GM19238 (cell line): ENCODE measurements around the gene GPR68.
"Not testable (repeated sequence)": the region's sequence is repeated elsewhere in the genome, so short reads cannot be mapped to it uniquely, and the experiment has no call there.

ENCODE experiments used
- DNase-seq: peaks from one replicate; pipeline ENCODE4 v3.0.0; 2011; ENCODE audit warnings: low spot score; ENCODE audit not compliant: insufficient read length

The GPR68 gene

DNA sequence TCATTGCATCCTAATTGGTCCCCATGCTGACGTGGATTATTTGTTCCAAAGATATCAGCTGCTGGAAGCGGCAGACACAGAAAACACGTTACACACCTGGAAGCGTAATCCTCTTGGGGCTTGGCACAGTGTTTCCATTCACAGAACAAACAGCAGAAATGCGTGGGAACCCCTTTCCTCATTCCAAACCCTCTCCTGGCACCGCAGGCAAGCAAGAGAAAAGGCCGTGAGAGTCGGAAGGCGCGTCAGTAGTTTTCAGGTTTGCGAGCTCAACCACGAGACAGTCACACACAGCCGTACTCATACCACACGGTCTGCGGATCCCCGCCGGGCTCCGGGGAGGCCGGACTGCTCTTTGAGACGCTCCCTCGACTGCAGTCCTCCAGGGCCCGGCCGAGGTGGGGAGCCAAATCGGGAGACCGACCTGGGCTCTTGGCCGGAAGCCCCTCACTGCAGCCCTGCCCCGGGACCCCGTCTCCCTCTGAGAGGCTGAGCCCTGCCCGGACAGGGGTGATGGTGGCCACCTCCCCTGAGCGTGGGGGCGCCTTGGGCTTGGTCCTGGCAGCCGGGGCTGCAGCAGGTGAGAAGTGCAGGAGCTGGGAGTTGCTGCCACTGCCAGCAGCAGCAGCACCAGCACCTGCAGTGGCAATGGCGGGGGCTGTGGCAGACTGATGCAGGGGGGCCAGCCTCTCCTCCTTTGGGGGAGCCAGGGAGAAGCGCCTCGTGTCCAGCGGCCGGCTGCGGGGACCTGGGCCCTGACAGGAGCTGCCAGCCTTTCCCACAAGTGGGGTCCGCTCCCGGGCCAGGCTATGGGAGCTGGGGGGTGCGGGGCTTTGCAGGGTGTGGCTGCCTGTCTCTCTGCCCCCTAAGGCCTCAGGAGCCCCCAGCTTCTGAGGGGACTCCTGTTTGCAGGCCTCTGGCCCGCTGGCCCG is 28.1 kb upstream of the GPR68 start:
- no peak for DNase-seq

GRCh38 chr14:91271639-91272038 is 27.1 kb upstream of the GPR68 start:
- DNase-seq: no peak

GRCh38 chr14:91270619-91271018 is 26.1 kb upstream of the GPR68 start:
- DNase-seq: no peak

DNA sequence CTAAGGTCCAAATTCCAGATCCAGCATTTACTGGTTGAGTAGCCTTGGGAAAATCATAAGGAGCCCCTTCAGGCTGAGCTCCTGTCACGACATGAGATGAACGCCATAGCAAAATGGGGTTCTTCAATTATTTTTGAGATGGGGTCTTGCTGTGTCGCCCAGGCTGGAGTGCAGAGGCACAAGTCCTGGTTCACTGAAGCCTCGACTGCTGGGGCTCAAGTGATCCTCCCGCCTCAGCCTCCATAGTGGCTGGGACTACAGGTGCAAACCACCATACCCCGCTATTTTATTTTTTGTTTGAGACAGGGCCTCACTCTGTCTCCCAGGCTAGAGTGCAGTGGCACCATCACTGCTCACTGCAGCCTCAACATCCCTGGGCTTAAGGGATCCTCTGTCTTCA is 25.7 kb upstream of the GPR68 start:
- no peak for DNase-seq

- DNase-seq: no peak
These were observed 24.8 kb upstream of the GPR68 start for GRCh38 chr14:91269076-91269991.

DNA sequence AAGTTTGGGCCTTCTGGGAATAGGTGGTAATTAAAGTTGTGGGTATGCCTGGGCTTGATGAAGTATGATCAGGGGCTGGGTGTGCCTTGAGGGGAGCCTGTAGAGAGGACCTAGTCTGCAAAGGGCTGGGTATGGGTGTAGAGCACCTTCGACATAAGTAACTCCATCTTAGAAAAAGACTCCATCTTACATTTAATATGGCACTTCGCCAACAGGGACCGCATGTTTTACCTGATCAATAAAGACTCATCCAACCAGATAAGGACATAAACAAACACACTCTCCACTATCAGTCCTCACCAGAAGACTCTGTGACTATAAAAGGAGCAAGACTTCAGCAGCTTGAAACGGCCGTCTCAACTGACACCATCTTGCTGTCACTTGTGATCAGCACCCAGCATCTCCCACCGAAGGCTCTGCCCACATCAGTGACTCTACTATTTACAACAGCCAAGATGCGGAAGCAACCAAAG is 23.5 kb upstream of the GPR68 start:
- DNase-seq: no peak

- not testable (repeated sequence) for DNase-seq
These were observed 21.8 kb upstream of the GPR68 start for GRCh38 chr14:91266276-91266675.

- DNase-seq: no peak
These were observed 20.9 kb upstream of the GPR68 start for GRCh38 chr14:91265404-91265803.

DNA sequence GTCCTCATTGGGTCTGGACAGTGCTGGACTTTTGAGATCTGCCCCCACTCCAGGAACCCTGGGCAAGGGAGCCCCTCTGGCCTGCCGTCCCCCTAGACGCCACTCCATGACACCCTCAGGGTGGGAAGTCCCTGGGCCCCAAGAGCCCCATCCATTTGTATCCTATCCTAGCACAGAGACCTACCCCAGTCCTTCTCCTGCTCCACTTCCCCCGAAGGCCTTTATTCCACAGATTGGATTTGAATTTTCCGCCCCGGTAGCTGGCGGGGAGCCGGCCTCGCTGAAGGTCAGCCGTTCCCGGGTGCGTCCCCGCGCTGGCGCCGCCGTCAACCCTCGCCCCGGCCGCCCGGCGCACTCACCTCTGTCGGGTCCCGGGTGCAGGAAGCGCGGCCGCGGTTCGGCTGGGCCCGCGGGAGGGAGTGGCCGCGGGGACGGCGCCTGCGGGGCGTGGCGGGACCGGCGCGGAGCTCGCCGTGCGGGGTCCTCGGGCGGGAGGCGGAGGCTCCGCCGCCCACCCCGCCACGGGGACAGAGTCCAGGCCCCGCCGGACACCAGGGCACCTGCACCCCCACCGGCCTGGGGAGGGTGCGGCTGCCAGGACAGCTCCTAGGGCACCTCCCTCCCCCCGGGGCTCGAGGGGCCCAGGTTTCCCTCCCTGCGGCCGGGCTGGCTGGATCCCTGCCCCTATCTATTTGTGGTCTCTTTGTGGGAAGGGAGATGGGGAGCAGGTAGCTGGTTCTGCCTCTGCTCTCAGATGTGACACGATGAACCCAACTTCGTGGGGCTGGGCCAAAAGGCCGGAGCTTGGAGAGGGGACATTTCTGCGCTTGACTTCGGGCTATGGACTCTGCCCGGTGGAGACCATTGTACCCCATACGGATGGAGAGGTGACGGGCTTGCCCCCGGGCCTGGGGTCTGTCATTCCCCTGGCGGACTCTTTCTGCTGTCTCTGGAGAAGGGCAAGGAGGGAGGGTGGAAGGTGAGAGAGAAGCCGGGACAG is 19.9 kb upstream of the GPR68 start:
- no peak for DNase-seq

DNA sequence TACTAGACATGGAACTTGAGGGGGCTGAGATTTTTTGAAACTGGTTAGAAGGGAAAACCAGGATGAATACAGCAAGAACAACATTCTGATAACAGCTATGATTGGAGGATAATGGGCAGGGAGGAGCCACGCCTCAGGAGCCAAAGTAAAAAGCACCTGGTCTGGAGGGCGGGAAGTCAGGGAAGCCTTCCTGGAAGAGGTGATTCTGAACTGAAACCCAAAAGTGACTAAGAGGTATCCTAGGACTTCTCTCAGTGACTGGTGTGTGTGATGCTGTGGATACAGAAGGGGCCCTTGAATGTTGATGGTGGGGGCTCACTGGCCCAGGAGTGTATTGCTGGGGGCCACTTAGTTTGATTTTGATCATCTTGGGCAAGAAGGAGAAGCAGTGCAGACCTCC is 18.8 kb upstream of the GPR68 start:
- DNase-seq: no peak

DNA sequence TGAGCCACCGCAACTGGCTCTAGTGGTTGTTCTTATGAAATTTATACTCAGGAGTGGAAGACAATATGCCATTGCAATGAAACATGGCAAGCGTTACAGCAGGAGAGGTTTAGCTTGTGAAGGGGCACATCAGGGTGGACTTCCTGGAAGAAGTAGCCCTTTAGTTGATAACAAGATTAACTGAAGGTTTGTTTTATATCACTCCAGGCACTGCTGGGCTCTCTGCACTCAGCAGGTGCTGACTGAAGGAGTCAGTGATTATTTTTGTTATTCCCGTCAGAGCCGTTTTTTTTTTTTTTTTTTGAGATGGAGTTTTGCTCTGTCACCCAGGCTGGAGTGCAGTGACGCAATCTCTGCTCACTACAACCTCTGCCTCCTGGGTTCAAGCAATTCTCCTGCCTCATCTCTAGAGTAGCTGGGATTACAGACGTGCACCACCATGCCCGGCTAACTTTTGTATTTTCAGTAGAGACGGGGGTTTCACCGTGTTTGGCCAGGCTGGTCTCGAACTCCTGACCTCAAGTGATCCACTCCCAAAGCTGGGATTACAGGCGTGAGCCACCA is 17.6 kb upstream of the GPR68 start:
- DNase-seq: no peak

- DNase-seq: no peak
These were observed 16.6 kb upstream of the GPR68 start for GRCh38 chr14:91261115-91261514.

DNA sequence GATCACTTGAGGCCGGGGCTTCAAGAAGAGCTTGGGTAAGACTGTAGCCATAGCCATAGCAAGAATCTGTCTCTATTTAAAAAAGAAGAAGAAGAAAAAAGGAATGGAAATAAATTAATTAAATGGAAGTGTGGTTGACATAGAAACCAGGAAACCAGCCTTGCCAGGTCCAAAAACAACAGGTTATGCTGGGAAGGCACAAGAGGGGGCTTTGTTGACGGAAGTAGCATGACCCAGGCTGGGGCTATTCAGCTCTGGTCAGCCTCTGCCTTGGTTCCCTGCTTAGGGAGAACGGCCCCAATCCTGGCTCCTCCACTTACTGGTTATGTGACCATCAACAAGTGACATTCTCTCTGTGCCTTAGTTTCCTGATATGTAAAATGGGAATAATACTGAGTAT is 14.4 kb upstream of the GPR68 start:
- no peak for DNase-seq

DNA sequence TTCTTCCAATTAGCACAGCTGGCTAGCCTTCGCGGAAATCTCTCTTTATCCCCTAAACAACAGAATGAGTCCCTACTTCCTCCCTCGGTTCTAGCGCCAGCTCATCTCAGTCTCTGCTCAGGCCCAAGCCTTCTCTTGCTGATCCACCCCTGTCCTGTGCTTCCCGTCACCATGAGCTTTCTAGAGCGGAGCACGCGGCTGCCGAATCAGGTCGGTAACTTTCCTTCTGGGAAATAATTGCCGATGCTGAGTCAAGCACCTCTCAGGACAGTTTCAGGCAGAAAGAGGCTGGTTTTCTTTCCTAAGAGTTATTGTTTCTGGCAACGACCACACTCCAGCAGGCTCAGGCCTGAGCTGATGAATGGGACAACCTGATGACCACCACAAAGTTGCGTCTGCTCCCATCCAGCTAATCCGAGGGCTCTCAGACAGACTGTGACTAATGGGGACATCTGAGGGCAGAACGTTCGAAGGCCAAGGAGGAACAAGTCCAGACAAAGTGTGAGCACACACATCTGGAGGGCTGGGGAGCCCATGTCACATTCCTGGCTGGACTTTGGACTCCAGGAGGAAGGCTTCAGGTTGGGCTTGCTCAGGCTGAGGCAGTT is 13.6 kb upstream of the GPR68 start:
- no peak for DNase-seq

DNA sequence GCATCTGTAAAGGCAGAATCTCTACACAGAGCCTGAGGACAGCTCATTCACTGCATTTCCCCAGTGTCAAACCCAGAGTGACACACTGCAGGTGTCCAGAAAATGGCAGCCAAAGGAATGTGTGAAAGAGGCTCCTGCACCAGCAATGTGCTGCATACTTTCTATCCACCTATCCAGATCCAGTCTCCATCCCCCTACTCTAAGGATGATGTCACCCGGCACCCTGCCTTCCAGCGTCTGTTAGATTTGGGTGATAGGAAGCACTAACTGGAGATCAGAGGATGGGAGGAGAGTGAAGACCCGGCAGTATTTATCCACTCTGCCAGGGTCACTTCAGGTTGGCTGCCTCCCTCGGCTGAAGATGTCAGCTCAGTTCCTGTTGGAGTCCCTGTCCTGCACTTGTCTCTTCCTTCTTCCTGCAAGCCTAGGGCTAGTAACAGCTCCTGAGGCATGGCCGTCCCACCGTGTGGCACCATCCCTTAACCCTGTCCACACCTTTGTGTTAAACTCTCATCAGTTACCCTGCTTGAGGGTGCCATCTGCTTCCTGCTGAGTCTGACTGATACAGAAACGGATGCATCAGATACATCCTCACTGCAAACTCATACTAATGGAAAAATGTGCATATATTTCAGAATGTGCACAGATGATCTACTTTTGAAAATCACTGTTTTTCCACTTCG is 13.0 kb upstream of the GPR68 start:
- no peak for DNase-seq

DNA sequence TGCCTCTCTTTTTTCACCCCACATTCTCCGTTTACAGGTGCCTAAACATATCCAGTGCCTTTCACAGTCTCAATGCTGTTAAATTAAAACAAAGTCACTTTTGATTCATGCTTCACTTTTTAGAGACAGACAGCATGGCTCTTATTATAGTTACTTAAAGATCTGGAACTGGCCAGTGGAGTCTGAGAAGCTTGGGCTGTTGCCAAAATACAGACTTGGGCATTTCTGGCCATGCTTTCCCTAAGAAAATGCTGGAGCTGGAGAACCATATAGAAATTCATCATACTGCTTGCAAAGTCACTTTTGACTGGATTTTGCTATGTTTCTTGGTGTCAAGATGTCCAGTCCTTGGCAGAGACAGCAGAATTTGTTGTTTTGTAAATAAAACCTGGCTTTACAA is 12.2 kb upstream of the GPR68 start:
- no peak for DNase-seq

DNA sequence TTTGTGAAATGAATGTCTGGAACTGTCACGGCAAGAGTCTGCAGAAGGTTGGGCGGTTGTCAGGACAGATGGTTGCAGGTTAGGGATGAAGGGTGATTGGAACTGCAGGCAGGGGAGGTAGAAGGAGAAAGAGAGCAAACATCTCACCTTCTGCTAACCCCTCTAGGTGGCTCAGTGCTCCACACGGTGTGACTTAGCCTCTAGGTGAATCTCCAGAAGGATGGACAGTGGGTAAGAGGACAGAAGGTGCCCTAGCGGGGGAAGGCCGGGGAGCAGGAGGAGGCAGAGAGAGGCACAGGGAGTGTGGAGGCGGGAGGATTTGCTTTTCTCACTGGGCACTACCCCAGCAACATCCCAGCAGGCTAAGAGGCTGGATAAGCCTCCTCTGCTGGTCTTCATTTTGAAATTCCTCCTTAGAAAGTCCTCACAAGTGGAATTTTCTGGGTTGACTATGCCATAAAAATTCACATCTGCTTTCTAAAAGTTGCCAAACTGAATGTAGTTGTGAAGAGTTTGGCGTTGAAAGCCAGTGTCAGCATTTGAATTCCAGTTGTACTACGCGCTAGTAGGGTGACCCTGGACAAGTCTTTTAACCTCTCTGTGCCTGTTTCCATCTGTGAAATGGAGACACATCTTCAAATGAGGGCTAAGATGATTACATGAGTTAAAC is 10.7 kb upstream of the GPR68 start:
- no peak for DNase-seq

GRCh38 chr14:91254461-91254860 is 10.0 kb upstream of the GPR68 start:
- DNase-seq: no peak

- no peak for DNase-seq
These were observed 9.4 kb upstream of the GPR68 start for GRCh38 chr14:91253795-91254323.
